HepG2 (cell line): ENCODE measurements around the gene RBM26. TPM values are rescaled to one million over a fixed set of nuclear protein-coding genes. Genes with fewer than 3 reads are reported as not detected.
A peak's percentile ranks its signal among the peaks of the same experiment; 100 is the strongest.

ENCODE experiments used
- ATAC-seq: fragments of 200-7000 bp; cut with Tn5 transposase; 3 replicates; pipeline ENCODE4 v1.9.1; 2020; ENCODE audit warnings: mild to moderate bottlenecking, moderate library complexity
- BruUV-seq: library from RNA; stranded (reverse); fragments of 400-500 nt; replicated peaks from 2 replicates; lab custom pipeline; 2021; lab: Mats Ljungman, UMichigan
- CTCF ChIA-PET: fragments of 300-600 bp; formaldehyde crosslinking; extraction: SDS; loops from one replicate; lab custom pipeline; 2021; ENCODE audit warnings: low total read pairs, inconsistent platforms, low intra/inter-chr PET ratio; lab: Yijun Ruan, JAX
- POLR2A ChIA-PET: fragments of 350-600 bp; sonication (Branson Sonifier 250); formaldehyde crosslinking; loops from one replicate; lab custom pipeline; 2020; ENCODE audit warnings: antibody characterized with exemption, inconsistent platforms; lab: Yijun Ruan, JAX
- DNase-seq: peaks from one replicate; pipeline ENCODE4 v3.0.0-alpha.2; 2015; ENCODE audit warnings: low spot score
- FAIRE-seq: peaks from 3 replicates; lab custom pipeline; 2011; peaks lifted over from hg19 to GRCh38; lab: Jason Lieb, UNC
- H2AFZ ChIP-seq: one replicate; pipeline ENCODE4 v1.6.1; 2011; ENCODE audit warnings: low read length, inconsistent platforms
- H3K27ac ChIP-seq: fragments of 300-600 bp; 3 replicates; pipeline ENCODE4 v1.8.0; 2011; ENCODE audit warnings: mixed run types, mild to moderate bottlenecking, mixed read lengths, low read length, inconsistent platforms; ENCODE audit not compliant: insufficient read depth; ENCODE audit errors: extremely low read length
- H3K27me3 ChIP-seq, 2 experiments: fragments of 200-600 bp in 1 of 2; 2 replicates in 1 of 2; 3 replicates in 1 of 2; pipeline versions ENCODE4 v1.6.0 to v1.8.0; 2011; ENCODE audit warnings: low read length in 2 of 2, mild to moderate bottlenecking in 2 of 2, moderate library complexity in 2 of 2, inconsistent platforms in 1 of 2; ENCODE audit not compliant: insufficient read depth in 2 of 2, control insufficient read depth in 1 of 2
- H3K36me3 ChIP-seq, 2 experiments: fragments of 200-600 bp in 1 of 2; replicated peaks in 1 of 2; 2 replicates in 1 of 2; 3 replicates in 1 of 2; pipeline versions ENCODE4 v1.5.1 to v1.8.0; 2011; ENCODE audit warnings: low read length in 2 of 2, inconsistent platforms in 1 of 2; ENCODE audit not compliant: insufficient read depth in 2 of 2, control insufficient read depth in 1 of 2
- H3K4me1 ChIP-seq: 2 replicates; pipeline ENCODE4 v1.5.1; 2012; ENCODE audit warnings: low read length, inconsistent platforms; ENCODE audit not compliant: insufficient read depth
- H3K4me2 ChIP-seq: 2 replicates; pipeline ENCODE4 v1.6.0; 2011; ENCODE audit warnings: low read depth, low read length, inconsistent platforms
- H3K4me3 ChIP-seq, 3 experiments: fragments of 200-600 bp in 1 of 3; sonication (generic), shearing (Covaris generic) in 1 of 3; replicated peaks in 1 of 3; 2 replicates each; pipeline ENCODE4 v1.5.1; 2011 to 2016; ENCODE audit warnings: low read length in 3 of 3, inconsistent platforms in 2 of 3, low read depth in 2 of 3, mild to moderate bottlenecking in 2 of 3, control low read depth in 1 of 3, mixed read lengths in 1 of 3; ENCODE audit not compliant: insufficient read depth in 1 of 3
- H3K79me2 ChIP-seq: one replicate; pipeline ENCODE4 v1.6.1; 2011; ENCODE audit warnings: low read length, inconsistent platforms; ENCODE audit not compliant: insufficient read depth
- H3K9ac ChIP-seq: 2 replicates; pipeline ENCODE4 v1.6.0; 2011; ENCODE audit warnings: mild to moderate bottlenecking, low read depth, low read length, inconsistent platforms; ENCODE audit not compliant: insufficient read depth
- H3K9me3 ChIP-seq: 2 replicates; pipeline ENCODE4 v1.5.1; 2012; ENCODE audit warnings: mild to moderate bottlenecking, low read length
- H4K20me1 ChIP-seq: 2 replicates; pipeline ENCODE4 v1.6.0; 2011; ENCODE audit warnings: inconsistent platforms, mild to moderate bottlenecking, low read length, moderate library complexity; ENCODE audit not compliant: insufficient read depth
- CREM ChIP-seq, 2 experiments: sonication (generic) in 1 of 2; formaldehyde crosslinking in 1 of 2; IDR thresholded peaks; 2 replicates each; pipeline versions ENCODE4 v1.4.0 to v1.6.1; 2016 to 2020; ENCODE audit warnings: antibody characterized with exemption in 1 of 2, mild to moderate bottlenecking in 1 of 2, missing genetic modification reagents in 1 of 2
- JDP2 ChIP-seq: sonication (generic); formaldehyde crosslinking; IDR thresholded peaks from 2 replicates; pipeline ENCODE4 v1.8.1; 2022; ENCODE audit warnings: missing genetic modification reagents, borderline replicate concordance
- NR2C2 ChIP-seq: sonication (generic); formaldehyde crosslinking; IDR thresholded peaks from 2 replicates; pipeline ENCODE4 v1.4.0; 2020; ENCODE audit warnings: missing genetic modification reagents, mild to moderate bottlenecking, moderate library complexity, borderline replicate concordance
- SOX6 ChIP-seq, 2 experiments: fragments of 450-650 bp in 1 of 2; sonication (generic) in 1 of 2; formaldehyde crosslinking in 1 of 2; IDR thresholded peaks; 2 replicates each; pipeline versions ENCODE4 v1.4.0 to v1.6.1; 2017 to 2020; ENCODE audit warnings: antibody characterized with exemption in 1 of 2, mild to moderate bottlenecking in 1 of 2, missing genetic modification reagents in 1 of 2
- ZBTB25 ChIP-seq: IDR thresholded peaks from 2 replicates; pipeline ENCODE4 v1.6.1; 2018; ENCODE audit warnings: missing genetic modification reagents
- ZEB1 ChIP-seq: IDR thresholded peaks from 2 replicates; pipeline ENCODE4 v1.6.1; 2012; ENCODE audit warnings: mild to moderate bottlenecking, low read depth, inconsistent platforms; ENCODE audit not compliant: insufficient replicate concordance
- ZNF296 ChIP-seq: sonication (generic); formaldehyde crosslinking; conservative IDR thresholded peaks from 2 replicates; pipeline ENCODE4 v1.5.0; 2020; ENCODE audit warnings: mild to moderate bottlenecking, missing genetic modification reagents
- WGBS: methylation state at CpG from one replicate; pipeline ENCODE4 v1.1.6; 2017; ENCODE audit warnings: low lambda C conversion rate; 5-methylcytosine and 5-hydroxymethylcytosine counted together
- in situ Hi-C: cut with HindIII; loops from 2 replicates; pipeline ENCODE4 v1.10.0; 2017; ENCODE audit warnings: low pct_unique_long_range_greater_than_20kb; ENCODE audit not compliant: extremely low pct_ligation_motif_present
- intact Hi-C: fragments of 100-400 bp; cut with micrococcal nuclease; formaldehyde crosslinking; loops from one replicate; pipeline ENCODE4 v1.10.0; 2022; ENCODE audit not compliant: unreplicated experiment
- polyA plus RNA-seq, 8 experiments: library from polyadenylated mRNA; depleted of rRNA in 3 of 8; stranded (reverse) in 7 of 8; unstranded in 1 of 8; fragments of >200 nt; fragmentation: Illumina TruSeq in 4 of 8; extraction: Trizol in 4 of 8; gene quantifications; 2 replicates each; pipeline versions ENCODE4 v1.2.1 to v1.2.3, GENCODE V29; 2011 to 2016; ENCODE audit warnings: low read depth in 4 of 8, missing spikeins in 1 of 8, mixed read lengths in 1 of 8; ENCODE audit not compliant: insufficient read depth in 1 of 8
- total RNA-seq, 5 experiments: library from RNA; depleted of rRNA; stranded (reverse); fragments of >200 nt; fragmentation: Illumina TruSeq; extraction: Trizol; gene quantifications; 2 replicates each; pipeline ENCODE4 v1.2.3, GENCODE V29; 2016; ENCODE audit warnings: low read depth in 1 of 5
- TF ChIP-seq, protein P1 (sequence below): sonication (generic); formaldehyde crosslinking; IDR thresholded peaks from 2 replicates; pipeline ENCODE4 v1.5.1; 2020; ENCODE audit warnings: mild to moderate bottlenecking, missing genetic modification reagents
- TF ChIP-seq, protein P2 (sequence below): sonication (generic); formaldehyde crosslinking; IDR thresholded peaks from 2 replicates; pipeline ENCODE4 v1.5.1; 2020; ENCODE audit warnings: missing genetic modification reagents, mild to moderate bottlenecking, borderline replicate concordance

RBM26 gene
- total and polyA plus RNA-seq, 2 of the 13 experiments (the other 11 are each of a cell fraction or from before 2014, with no cell fraction given): 19.4 to 34.4 TPM

- Histone ChIP-seq H2AFZ (no peak overlapping the region), H3K4me1 (peaks cover 64% of the 10 kb centered on the region), H3K9me3 (no peaks in the 10 kb centered on the region), H3K27ac (peak overlapping the region; percentile 98), H3K36me3 (peaks cover 0 to 3% of the 10 kb centered on the region in 2 experiments; a peak in 3 of 5 replicates), H3K27me3 (no peaks in the 10 kb centered on the region; a peak in 1 of 5 replicates), H3K9ac (peak overlapping the region; percentile 98), H4K20me1 (peaks cover 23% of the 10 kb centered on the region), H3K79me2 (peaks cover 78% of the 10 kb centered on the region), H3K4me3 (peak overlapping the region; percentile 86 to 94 (median 92)), H3K4me2 (peak overlapping the region; percentile 87)
- intact Hi-C loops: no loop called here
- no peak for ATAC-seq
- in situ Hi-C loops: loop anchor here (25.0 kb wide), 1 partner anchor 933 kb away; the partner anchor contains the start of gene SPRY2
- TF ChIP-seq, protein P1, sequence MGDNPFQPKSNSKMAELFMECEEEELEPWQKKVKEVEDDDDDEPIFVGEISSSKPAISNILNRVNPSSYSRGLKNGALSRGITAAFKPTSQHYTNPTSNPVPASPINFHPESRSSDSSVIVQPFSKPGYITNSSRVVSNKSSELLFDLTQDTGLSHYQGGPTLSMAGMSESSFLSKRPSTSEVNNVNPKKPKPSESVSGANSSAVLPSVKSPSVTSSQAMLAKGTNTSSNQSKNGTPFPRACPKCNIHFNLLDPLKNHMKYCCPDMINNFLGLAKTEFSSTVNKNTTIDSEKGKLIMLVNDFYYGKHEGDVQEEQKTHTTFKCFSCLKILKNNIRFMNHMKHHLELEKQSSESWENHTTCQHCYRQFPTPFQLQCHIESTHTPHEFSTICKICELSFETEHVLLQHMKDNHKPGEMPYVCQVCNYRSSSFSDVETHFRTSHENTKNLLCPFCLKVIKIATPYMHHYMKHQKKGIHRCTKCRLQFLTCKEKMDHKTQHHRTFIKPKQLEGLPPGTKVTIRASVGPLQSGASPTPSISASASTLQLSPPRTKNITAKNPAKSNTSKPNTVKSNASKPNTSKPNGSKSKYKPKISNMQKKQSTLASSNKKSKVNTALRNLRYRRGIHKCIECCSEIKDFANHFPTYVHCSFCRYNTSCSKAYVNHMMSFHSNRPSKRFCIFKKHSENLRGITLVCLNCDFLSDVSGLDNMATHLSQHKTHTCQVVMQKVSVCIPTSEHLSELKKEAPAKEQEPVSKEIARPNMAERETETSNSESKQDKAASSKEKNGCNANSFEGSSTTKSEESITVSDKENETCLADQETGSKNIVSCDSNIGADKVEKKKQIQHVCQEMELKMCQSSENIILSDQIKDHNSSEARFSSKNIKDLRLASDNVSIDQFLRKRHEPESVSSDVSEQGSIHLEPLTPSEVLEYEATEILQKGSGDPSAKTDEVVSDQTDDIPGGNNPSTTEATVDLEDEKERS (CRISPR knock-in tag): 0 out of 2 replicates have a peak, but pooled peaks have one; percentile 22
- TF ChIP-seq SOX6 (IDR thresholded peaks at IDR 0.05) (no peak), SOX6 (CRISPR knock-in tag; IDR thresholded peaks at IDR 0.05) (no peak)
- BruUV-seq: no TSS peak
- no peak for FAIRE-seq
- no peak for DNase-seq
- ChIA-PET POLR2A (interaction anchor here (2.3 kb wide), 1 partner anchor 10 kb away, joined by 24 read pairs; no protein-coding TSS in a partner anchor), CTCF (no interaction called here)
- WGBS: 8% methylated on average over 1 of the region's 1 CpG
Observed at GRCh38 chr13:79404361-79404760, 1.7 kb downstream of the RBM26 start.

- H3K27me3 ChIP-seq: no peaks in the 10 kb centered on the region; a peak in 1 of 5 replicates
- ATAC-seq: no peak
- H2AFZ ChIP-seq: no peak overlapping the region
- no peak for DNase-seq
- H3K4me3 ChIP-seq: peak overlapping the region; percentile 86 to 94 (median 92); a peak in 5 of 6 replicates
- no TSS peak for BruUV-seq
- no peak for FAIRE-seq
- H3K79me2 ChIP-seq: peaks cover 90% of the 10 kb centered on the region
- ChIA-PET POLR2A (interaction anchor here (1.5 kb wide), 1 partner anchor 9 kb away, joined by 5 read pairs; no protein-coding TSS in a partner anchor), CTCF (no interaction called here)
- peaks cover 0 to 9% of the 10 kb centered on the region in 2 experiments; a peak in 3 of 5 replicates for H3K36me3 ChIP-seq
- H4K20me1 ChIP-seq: peaks cover 23% of the 10 kb centered on the region
- in situ Hi-C loops (loop anchor here (25.0 kb wide), 1 partner anchor 934 kb away; the partner anchor contains the start of gene SPRY2), intact Hi-C loops (no loop called here)
- 52% methylated on average over 4 of the region's 4 CpGs for WGBS
- peak overlapping the region; percentile 87 for H3K4me2 ChIP-seq
- H3K9me3 ChIP-seq: no peaks in the 10 kb centered on the region
- H3K9ac ChIP-seq: peak overlapping the region; percentile 98; the same call in 1 of the 2 replicates
- no peak overlapping the region for H3K27ac ChIP-seq
- peaks cover 70% of the 10 kb centered on the region for H3K4me1 ChIP-seq
- TF ChIP-seq, protein P2, sequence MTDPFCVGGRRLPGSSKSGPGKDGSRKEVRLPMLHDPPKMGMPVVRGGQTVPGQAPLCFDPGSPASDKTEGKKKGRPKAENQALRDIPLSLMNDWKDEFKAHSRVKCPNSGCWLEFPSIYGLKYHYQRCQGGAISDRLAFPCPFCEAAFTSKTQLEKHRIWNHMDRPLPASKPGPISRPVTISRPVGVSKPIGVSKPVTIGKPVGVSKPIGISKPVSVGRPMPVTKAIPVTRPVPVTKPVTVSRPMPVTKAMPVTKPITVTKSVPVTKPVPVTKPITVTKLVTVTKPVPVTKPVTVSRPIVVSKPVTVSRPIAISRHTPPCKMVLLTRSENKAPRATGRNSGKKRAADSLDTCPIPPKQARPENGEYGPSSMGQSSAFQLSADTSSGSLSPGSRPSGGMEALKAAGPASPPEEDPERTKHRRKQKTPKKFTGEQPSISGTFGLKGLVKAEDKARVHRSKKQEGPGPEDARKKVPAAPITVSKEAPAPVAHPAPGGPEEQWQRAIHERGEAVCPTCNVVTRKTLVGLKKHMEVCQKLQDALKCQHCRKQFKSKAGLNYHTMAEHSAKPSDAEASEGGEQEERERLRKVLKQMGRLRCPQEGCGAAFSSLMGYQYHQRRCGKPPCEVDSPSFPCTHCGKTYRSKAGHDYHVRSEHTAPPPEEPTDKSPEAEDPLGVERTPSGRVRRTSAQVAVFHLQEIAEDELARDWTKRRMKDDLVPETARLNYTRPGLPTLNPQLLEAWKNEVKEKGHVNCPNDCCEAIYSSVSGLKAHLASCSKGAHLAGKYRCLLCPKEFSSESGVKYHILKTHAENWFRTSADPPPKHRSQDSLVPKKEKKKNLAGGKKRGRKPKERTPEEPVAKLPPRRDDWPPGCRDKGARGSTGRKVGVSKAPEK: no peak
- TF ChIP-seq NR2C2 (CRISPR knock-in tag) (no peak), ZNF296 (CRISPR knock-in tag) (no peak), JDP2 (CRISPR knock-in tag) (no peak), ZEB1 (no peak), ZBTB25 (CRISPR knock-in tag) (no peak), CREM (IDR thresholded peaks at IDR 0.05) (no peak), CREM (CRISPR knock-in tag; IDR thresholded peaks at IDR 0.05) (no peak)
Observed at GRCh38 chr13:79403113-79403512, 2.9 kb downstream of the RBM26 start.
